H1 (cell line): ENCODE results near the gene RAET1G.

ENCODE experiments used
- BCL11A ChIP-seq, 2 experiments: IDR thresholded peaks; one replicate each; pipeline ENCODE4 v1.6.1; 2011; ENCODE audit warnings: low read depth in 2 of 2, low read length in 2 of 2, mild to moderate bottlenecking in 2 of 2
- BRCA1 ChIP-seq: IDR thresholded peaks from 2 replicates; pipeline ENCODE4 v1.6.1; 2012; ENCODE audit warnings: low read depth, low read length, improper control_type of control experiment
- CHD2 ChIP-seq: IDR thresholded peaks from 2 replicates; pipeline ENCODE4 v1.6.1; 2012; ENCODE audit warnings: low read length, improper control_type of control experiment
- CTCF ChIP-seq, 3 experiments: IDR thresholded peaks; 1 replicate in 2 of 3; 2 replicates in 1 of 3; pipeline versions ENCODE4 v1.5.1 to v1.6.1; 2011; ENCODE audit warnings: low read length in 3 of 3, mild to moderate bottlenecking in 3 of 3, inconsistent platforms in 2 of 3, low read depth in 1 of 3, moderate library complexity in 1 of 3; ENCODE audit not compliant: insufficient read depth in 1 of 3; ENCODE audit errors: control extremely low read depth in 1 of 3
- EGR1 ChIP-seq: IDR thresholded peaks from 2 replicates; pipeline ENCODE4 v1.6.1; 2011; ENCODE audit warnings: low read depth, low read length, borderline replicate concordance
- EZH2 ChIP-seq: fragments of 200-600 bp; sonication (generic); IDR thresholded peaks from 2 replicates; pipeline ENCODE4 v1.7.1; 2012; ENCODE audit warnings: low read depth, mild to moderate bottlenecking, moderate library complexity, low read length, inconsistent platforms; ENCODE audit not compliant: severe bottlenecking
- HDAC2 ChIP-seq, 2 experiments: fragments of 300-600 bp in 1 of 2; sonication (generic) in 1 of 2; IDR thresholded peaks; 2 replicates each; pipeline ENCODE4 v1.6.1; 2011 to 2012; ENCODE audit warnings: low read depth in 2 of 2, low read length in 2 of 2, mild to moderate bottlenecking in 2 of 2, moderate library complexity in 2 of 2, borderline replicate concordance in 1 of 2, inconsistent platforms in 1 of 2
- MAFK ChIP-seq: IDR thresholded peaks from 2 replicates; pipeline ENCODE4 v1.6.1; 2012; ENCODE audit warnings: low read depth, mild to moderate bottlenecking, improper control_type of control experiment, low read length
- NRF1 ChIP-seq: IDR thresholded peaks from 2 replicates; pipeline ENCODE4 v1.6.1; 2011; ENCODE audit warnings: mild to moderate bottlenecking, low read depth, low read length, improper control_type of control experiment
- POLR2A ChIP-seq, 2 experiments: IDR thresholded peaks; 1 replicate in 1 of 2; 2 replicates in 1 of 2; pipeline ENCODE4 v1.6.1; 2011; ENCODE audit warnings: low read depth in 2 of 2, low read length in 2 of 2, mild to moderate bottlenecking in 2 of 2; ENCODE audit errors: control extremely low read depth in 1 of 2
- POLR2AphosphoS5 ChIP-seq: IDR thresholded peaks from 2 replicates; pipeline ENCODE4 v1.6.1; 2011; ENCODE audit warnings: low read depth, low read length
- RFX5 ChIP-seq: IDR thresholded peaks from 2 replicates; pipeline ENCODE4 v1.6.1; 2011; ENCODE audit warnings: low read depth, low read length, improper control_type of control experiment, borderline replicate concordance
- TAF1 ChIP-seq: IDR thresholded peaks from 2 replicates; pipeline ENCODE4 v1.6.1; 2011; ENCODE audit warnings: mild to moderate bottlenecking, low read depth, low read length

- TF ChIP-seq CTCF (IDR thresholded peaks at IDR 0.05; ENCODE audit: control extremely low read depth in 1 of 3, insufficient read depth in 1 of 3, low read depth in 1 of 3, low read length in 3 of 3) (no peak), POLR2A (IDR thresholded peaks at IDR 0.05; ENCODE audit: control extremely low read depth in 1 of 2, low read depth in 2 of 2, low read length in 2 of 2) (no peak), MAFK (no peak), POLR2AphosphoS5 (no peak), NRF1 (no peak), BCL11A (IDR thresholded peaks at IDR 0.05; ENCODE audit: low read depth in 2 of 2, low read length in 2 of 2) (no peak), RFX5 (no peak), TAF1 (no peak), BRCA1 (no peak), EGR1 (no peak), CHD2 (no peak), EZH2 (no peak), HDAC2 (IDR thresholded peaks at IDR 0.05; ENCODE audit: borderline replicate concordance in 1 of 2, low read depth in 2 of 2, low read length in 2 of 2) (no peak)
These were observed 17.2 kb upstream of the RAET1G start for GRCh38 chr6:149939909-149940671.
